Esophagus squamous epithelium (tissue), 5 donors: ENCODE measurements around the gene CERS3. TPM values are rescaled to one million over a fixed set of nuclear protein-coding genes. Genes with fewer than 3 reads are reported as not detected.
A peak's percentile ranks its signal among the peaks of the same experiment; 100 is the strongest.

Source experiments
- DNase-seq: peaks from one replicate; lab custom pipeline; 2025; lab: John Stamatoyannopoulos, UW
- H3K27ac ChIP-seq, 4 donors: fragments of 200-600 bp; sonication (generic); one replicate each; pipeline ENCODE4 v1.5.1; 2016 to 2019; ENCODE audit warnings: mild to moderate bottlenecking in 1 of 4
- H3K27me3 ChIP-seq, 4 donors: fragments of 200-600 bp; sonication (generic); 1 replicate in 3 of 4; 2 replicates in 1 of 4; pipeline versions ENCODE4 v1.5.1 to v1.6.0; 2017 to 2021; ENCODE audit warnings: antibody characterized with exemption in 1 of 4
- H3K36me3 ChIP-seq, 3 donors: fragments of 200-600 bp; sonication (generic); one replicate each; pipeline ENCODE4 v1.5.1; 2016 to 2019
- H3K4me1 ChIP-seq, 3 donors: fragments of 200-600 bp; sonication (generic); one replicate each; pipeline ENCODE4 v1.5.1; 2017 to 2019
- H3K4me3 ChIP-seq, 4 donors: fragments of 200-600 bp; sonication (generic); 1 replicate in 3 of 4; 2 replicates in 1 of 4; pipeline ENCODE4 v1.5.1; 2016 to 2019; ENCODE audit warnings: mild to moderate bottlenecking in 2 of 4, moderate library complexity in 1 of 4
- H3K9me3 ChIP-seq, 3 donors: fragments of 200-600 bp; sonication (generic); one replicate each; pipeline ENCODE4 v1.5.1; 2016 to 2019
- POLR2A ChIP-seq, 4 donors: fragments of 450-650 bp; IDR thresholded peaks; one replicate each; pipeline ENCODE4 v1.6.1; 2017; ENCODE audit warnings: antibody characterized with exemption in 4 of 4, mild to moderate bottlenecking in 4 of 4, moderate library complexity in 3 of 4
- WGBS, 2 donors: methylation state at CpG; one replicate each; pipeline ENCODE4 v1.1.5; 2018; 5-methylcytosine and 5-hydroxymethylcytosine counted together
- intact Hi-C: fragments of 100-400 bp; cut with DNase I; formaldehyde crosslinking; loops from one replicate; pipeline ENCODE4 v1.15.0; 2022
- total RNA-seq, 4 donors: library from RNA; depleted of rRNA; stranded (reverse); fragments of >200 nt; gene quantifications; one replicate each; pipeline ENCODE4 v1.1.0, GENCODE V29; 2016
- TF ChIP-seq, protein P1 (sequence below), 6 experiments: fragments of 450-650 bp in 4 of 6; fragments of 200-600 bp in 2 of 6; sonication (generic) in 2 of 6; IDR thresholded peaks; one replicate each; pipeline ENCODE4 v1.5.1; 2016 to 2019; ENCODE audit warnings: antibody characterized with exemption in 6 of 6, mild to moderate bottlenecking in 4 of 6, moderate library complexity in 4 of 6
- donor health status: DM: yes; HTN: yes; CAD: no.

Gene CERS3
- total RNA-seq, 4 donors from 2014 or later = 38.5 to 133 (median 81.9) TPM

DNA sequence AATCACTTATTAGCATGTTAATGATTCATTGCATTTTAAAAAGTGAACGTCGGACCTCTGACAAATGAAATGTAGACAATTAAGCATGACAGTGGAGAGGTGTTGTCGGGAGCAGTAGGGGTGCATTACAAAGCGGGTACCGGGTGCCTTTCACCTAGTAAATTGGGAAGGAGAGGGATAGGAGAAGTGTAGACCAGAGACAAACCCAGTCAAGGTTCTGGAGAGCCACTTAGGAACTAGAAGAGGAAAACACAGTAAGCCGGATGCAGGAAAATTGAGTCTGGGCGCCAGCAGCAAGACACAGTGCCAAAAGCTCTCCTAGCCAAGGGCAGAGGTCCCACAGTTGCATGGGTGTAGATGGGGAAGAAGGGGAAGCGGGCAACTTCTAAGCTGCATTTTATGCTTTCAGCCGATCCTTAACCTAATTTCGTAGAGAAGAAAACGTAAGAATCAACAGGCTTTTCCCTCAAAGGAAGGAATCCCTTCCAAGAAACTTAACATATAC, 3.1 kb upstream of the CERS3 start:
- intact Hi-C loops = no loop called here
- Histone ChIP-seq H3K36me3 (no peaks in the 10 kb centered on the region), H3K27me3 (no peaks in the 10 kb centered on the region), H3K4me3 (no peak overlapping the region), H3K4me1 (peaks cover 3 to 53% (median 6%) of the 10 kb centered on the region in 3 donors), H3K27ac (no peak overlapping the region), H3K9me3 (no peaks in the 10 kb centered on the region)
- TF ChIP-seq, protein P1, sequence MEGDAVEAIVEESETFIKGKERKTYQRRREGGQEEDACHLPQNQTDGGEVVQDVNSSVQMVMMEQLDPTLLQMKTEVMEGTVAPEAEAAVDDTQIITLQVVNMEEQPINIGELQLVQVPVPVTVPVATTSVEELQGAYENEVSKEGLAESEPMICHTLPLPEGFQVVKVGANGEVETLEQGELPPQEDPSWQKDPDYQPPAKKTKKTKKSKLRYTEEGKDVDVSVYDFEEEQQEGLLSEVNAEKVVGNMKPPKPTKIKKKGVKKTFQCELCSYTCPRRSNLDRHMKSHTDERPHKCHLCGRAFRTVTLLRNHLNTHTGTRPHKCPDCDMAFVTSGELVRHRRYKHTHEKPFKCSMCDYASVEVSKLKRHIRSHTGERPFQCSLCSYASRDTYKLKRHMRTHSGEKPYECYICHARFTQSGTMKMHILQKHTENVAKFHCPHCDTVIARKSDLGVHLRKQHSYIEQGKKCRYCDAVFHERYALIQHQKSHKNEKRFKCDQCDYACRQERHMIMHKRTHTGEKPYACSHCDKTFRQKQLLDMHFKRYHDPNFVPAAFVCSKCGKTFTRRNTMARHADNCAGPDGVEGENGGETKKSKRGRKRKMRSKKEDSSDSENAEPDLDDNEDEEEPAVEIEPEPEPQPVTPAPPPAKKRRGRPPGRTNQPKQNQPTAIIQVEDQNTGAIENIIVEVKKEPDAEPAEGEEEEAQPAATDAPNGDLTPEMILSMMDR (IDR thresholded peaks at IDR 0.05) = no peak
- TF ChIP-seq POLR2A (IDR thresholded peaks at IDR 0.05) = no peak
- DNase-seq = no peak
- WGBS, 2 donors = 79 to 84% methylated on average over 11 of the region's 11 CpGs

DNA sequence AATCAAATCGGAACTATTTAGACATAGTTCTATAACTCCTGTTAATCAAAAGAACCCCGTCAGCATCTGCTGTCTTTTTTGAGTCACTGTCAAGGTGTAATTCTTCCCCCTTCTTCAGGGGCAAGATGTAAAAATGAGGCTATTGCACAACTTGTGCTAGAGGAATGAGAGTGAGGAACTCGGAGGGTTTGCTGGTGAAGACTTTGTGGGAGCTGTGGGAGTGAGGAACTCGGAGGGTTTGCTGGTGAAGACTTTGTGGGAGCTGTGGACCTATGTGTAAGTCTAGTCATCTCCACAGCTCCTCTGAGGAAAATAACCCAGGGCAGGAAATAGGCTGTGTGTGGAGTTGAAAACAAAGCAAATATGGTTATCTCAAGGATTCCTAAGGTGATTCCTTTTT, 2.5 kb upstream of the CERS3 start:
- H3K9me3 ChIP-seq = no peaks in the 10 kb centered on the region
- intact Hi-C loops = no loop called here
- WGBS, 2 donors = 82 to 88% methylated on average over 4 of the region's 4 CpGs

DNA sequence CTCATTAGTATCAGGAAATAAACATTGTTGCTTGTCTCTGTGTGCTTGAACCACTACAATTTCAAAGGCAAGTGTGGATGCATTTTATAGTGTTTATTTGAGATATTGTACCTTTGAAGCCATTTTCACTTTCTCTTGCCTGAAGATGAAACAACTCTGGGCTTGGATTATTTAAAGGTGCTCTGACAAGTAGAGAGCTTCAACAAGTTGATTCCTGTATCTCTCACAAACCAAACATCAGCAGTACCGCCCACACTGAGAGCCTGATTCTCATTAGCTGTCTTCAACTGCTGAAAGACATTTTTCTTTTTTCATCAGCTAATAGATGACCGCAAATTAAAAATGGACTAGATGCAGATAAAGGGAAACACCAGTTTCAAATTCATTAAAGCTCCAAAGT, 806 bp upstream of the CERS3 start:
- no peak for DNase-seq
- H3K27me3 ChIP-seq = no peaks in the 10 kb centered on the region
- peaks cover 10 to 62% (median 13%) of the 10 kb centered on the region in 3 donors for H3K4me1 ChIP-seq
- H3K9me3 ChIP-seq = no peaks in the 10 kb centered on the region
- no peaks in the 10 kb centered on the region for H3K36me3 ChIP-seq
- peak overlapping the region; percentile 86 to 94 (median 91) for H3K27ac ChIP-seq
- intact Hi-C loops = no loop called here
- peak overlapping the region; percentile 47 to 62 (median 53) for H3K4me3 ChIP-seq
- TF ChIP-seq POLR2A (IDR thresholded peaks at IDR 0.05) = no peak
- TF ChIP-seq, protein P1 (IDR thresholded peaks at IDR 0.05) = no peak
- 54 to 56% methylated on average over 2 of the region's 2 CpGs for WGBS, 2 donors

More for the DNA sequence above, 2.5 kb upstream of the CERS3 start:
- H3K27ac ChIP-seq = no peak overlapping the region
- no peaks in the 10 kb centered on the region for H3K27me3 ChIP-seq
- TF ChIP-seq POLR2A (IDR thresholded peaks at IDR 0.05) = no peak
- TF ChIP-seq, protein P1 (IDR thresholded peaks at IDR 0.05) = no peak
- no peak for DNase-seq
- H3K36me3 ChIP-seq = no peaks in the 10 kb centered on the region
- no peak overlapping the region for H3K4me3 ChIP-seq
- peaks cover 3 to 52% (median 6%) of the 10 kb centered on the region in 3 donors for H3K4me1 ChIP-seq

DNA sequence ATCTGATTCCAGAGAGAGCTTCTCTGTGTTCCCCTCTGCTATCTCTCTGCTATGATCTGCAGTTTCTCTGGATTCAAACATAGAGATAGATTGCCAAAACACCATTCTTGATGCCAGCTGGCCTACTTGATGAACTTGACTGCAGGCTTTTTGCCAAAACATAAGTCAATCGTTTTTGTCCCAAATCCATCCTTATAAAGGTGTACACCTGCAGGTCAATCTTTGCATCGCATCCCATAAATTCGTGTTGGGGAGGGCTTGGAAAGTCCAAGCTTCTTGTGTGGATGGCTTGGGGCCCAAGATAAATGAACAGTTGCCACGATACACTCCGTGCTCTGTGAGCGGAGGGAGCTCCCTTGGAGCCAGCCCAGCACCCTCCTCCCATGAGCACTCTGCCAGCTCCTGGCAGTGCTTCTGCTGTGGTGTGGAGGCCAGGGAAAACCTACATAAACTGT, 2.7 kb downstream of the CERS3 start:
- Histone ChIP-seq H3K9me3 (no peaks in the 10 kb centered on the region), H3K4me1 (peaks cover 7 to 58% (median 13%) of the 10 kb centered on the region in 3 donors), H3K27ac (peak overlapping the region in 3 of 4 donors; percentile 59 to 94 (median 93)), H3K36me3 (peaks cover 0 to 11% (median 0%) of the 10 kb centered on the region in 3 donors), H3K27me3 (no peaks in the 10 kb centered on the region), H3K4me3 (peak overlapping the region in 2 of 4 donors; percentile 52 to 62)
- no peak for TF ChIP-seq POLR2A (IDR thresholded peaks at IDR 0.05)
- TF ChIP-seq, protein P1 (IDR thresholded peaks at IDR 0.05) = peak in 3 of 6 experiments; percentile 10 to 52 (median 39)
- WGBS, 2 donors = 16 to 23% methylated on average over 3 to 5 of the region's 6 CpGs
- intact Hi-C loops = no loop called here
- no peak for DNase-seq

DNA sequence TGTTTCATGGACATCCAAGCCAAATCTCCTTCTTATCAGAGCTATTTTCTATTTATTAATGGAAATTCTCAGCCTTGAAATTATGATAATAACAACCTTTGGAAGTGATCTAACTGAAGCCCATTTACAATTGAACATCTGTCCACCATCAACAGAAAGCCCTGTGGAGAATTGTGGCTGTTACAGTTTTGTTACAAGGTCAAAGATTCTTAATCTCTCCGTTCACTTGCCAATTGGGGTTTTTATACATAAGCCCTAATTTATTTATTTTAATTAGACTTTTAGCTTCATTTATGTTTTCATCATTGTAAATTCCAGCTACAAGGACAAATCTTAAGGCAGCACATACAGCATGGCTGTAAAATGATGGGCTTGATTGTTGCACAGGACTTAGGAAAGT, 3.3 kb downstream of the CERS3 start:
- Histone ChIP-seq H3K27me3 (no peaks in the 10 kb centered on the region), H3K36me3 (peaks cover 0 to 18% (median 0%) of the 10 kb centered on the region in 3 donors), H3K9me3 (no peaks in the 10 kb centered on the region), H3K4me3 (peak overlapping the region in 1 of 4 donors; percentile 62), H3K4me1 (peaks cover 7 to 60% (median 13%) of the 10 kb centered on the region in 3 donors), H3K27ac (peak overlapping the region in 3 of 4 donors; percentile 35 to 94 (median 93))
- intact Hi-C loops = no loop called here
- no peak for TF ChIP-seq POLR2A (IDR thresholded peaks at IDR 0.05)
- TF ChIP-seq, protein P1 (IDR thresholded peaks at IDR 0.05) = no peak
- DNase-seq = no peak
- 33 to 43% methylated on average over 1 of the region's 1 CpG for WGBS, 2 donors
